Activated CD8-positive, alpha-beta T cell treated with anti-CD3 and anti-CD28 coated beads for 36 hours (primary cell): ENCODE results near the gene OR5K2. TPM values are rescaled to one million over a fixed set of nuclear protein-coding genes. Genes with fewer than 3 reads are reported as not detected.

ENCODE experiments used
- ATAC-seq: fragments of 200-7000 bp; cut with Tn5 transposase; one replicate; pipeline ENCODE4 v1.10.0; 2021; ENCODE audit warnings: mild to moderate bottlenecking, moderate library complexity
- CTCF ChIA-PET: fragments of 350-600 bp; sonication (Branson Sonifier 250); formaldehyde crosslinking; loops from one replicate; lab custom pipeline; 2021; ENCODE audit warnings: antibody characterized with exemption; lab: Charles Lee
- POLR2A ChIA-PET: fragments of 350-600 bp; sonication (Branson Sonifier 250); formaldehyde crosslinking; loops from one replicate; lab custom pipeline; 2021; ENCODE audit warnings: antibody characterized with exemption; lab: Charles Lee
- DNase-seq: peaks from one replicate; pipeline ENCODE4 v3.0.0-alpha.2; 2020
- H3K27ac Mint-ChIP-seq: one replicate; pipeline ENCODE4 v1.8.0; 2021; ENCODE audit warnings: mild to moderate bottlenecking, mixed read lengths
- H3K27me3 Mint-ChIP-seq: one replicate; pipeline ENCODE4 v1.8.0; 2021; ENCODE audit warnings: mixed read lengths
- H3K36me3 Mint-ChIP-seq: one replicate; pipeline ENCODE4 v1.8.0; 2021; ENCODE audit warnings: low read depth, mixed read lengths
- H3K4me1 Mint-ChIP-seq: one replicate; pipeline ENCODE4 v1.8.0; 2021; ENCODE audit warnings: low read depth, mixed read lengths
- H3K4me3 Mint-ChIP-seq: one replicate; pipeline ENCODE4 v1.8.0; 2021; ENCODE audit warnings: mild to moderate bottlenecking, moderate library complexity, mixed read lengths
- H3K9me3 Mint-ChIP-seq: one replicate; pipeline ENCODE4 v1.8.0; 2021; ENCODE audit warnings: mixed read lengths
- CTCF ChIP-seq: fragments of 200-600 bp; IDR thresholded peaks from one replicate; pipeline ENCODE4 v1.8.0; 2022; ENCODE audit warnings: antibody characterized with exemption, mild to moderate bottlenecking
- intact Hi-C: fragments of 100-400 bp; cut with micrococcal nuclease; formaldehyde crosslinking; loops from one replicate; pipeline ENCODE4 v1.10.0; 2022
- total RNA-seq, 2 experiments: library from RNA; stranded (reverse); gene quantifications; one replicate each; pipeline ENCODE4 v1.2.3, GENCODE V29; 2021

Gene OR5K2
- total RNA-seq, 2 experiments from 2014 or later = not detected

GRCh38 chr3:98512576-98512975, 15.1 kb downstream of the OR5K2 start:
- no peak overlapping the region for H3K27ac Mint-ChIP-seq
- peaks cover 43% of the 10 kb centered on the region for H3K4me1 Mint-ChIP-seq
- CTCF ChIA-PET = interaction anchor here (2.0 kb wide), 1 partner anchor 60 kb away, joined by 5 read pairs; no protein-coding TSS in a partner anchor
- intact Hi-C loops = no loop called here
- peaks cover 71% of the 10 kb centered on the region for H3K36me3 Mint-ChIP-seq
- DNase-seq = no peak
- TF ChIP-seq CTCF = no peak
- ATAC-seq = no peak
- H3K9me3 Mint-ChIP-seq = no peaks in the 10 kb centered on the region
- H3K4me3 Mint-ChIP-seq = no peak overlapping the region
- H3K27me3 Mint-ChIP-seq = no peaks in the 10 kb centered on the region
- POLR2A ChIA-PET = interaction anchor here (0.8 kb wide), 1 partner anchor 9 kb away, joined by 3 read pairs; no protein-coding TSS in a partner anchor

- Mint-ChIP-seq H3K4me1 (peaks cover 49% of the 10 kb centered on the region), H3K9me3 (no peaks in the 10 kb centered on the region), H3K36me3 (peaks cover 73% of the 10 kb centered on the region), H3K4me3 (no peak overlapping the region), H3K27ac (peak overlapping the region; percentile 28), H3K27me3 (no peaks in the 10 kb centered on the region)
- intact Hi-C loops = no loop called here
- CTCF ChIA-PET = interaction anchor here (2.0 kb wide), 1 partner anchor 59 kb away, joined by 5 read pairs; no protein-coding TSS in a partner anchor
- DNase-seq (peak; percentile 45), ATAC-seq (peak; percentile 48)
- POLR2A ChIA-PET = interaction anchor here (0.8 to 1.0 kb wide), 2 partner anchors 9 to 10 kb away, joined by 3 read pairs; no protein-coding TSS in a partner anchor
- TF ChIP-seq CTCF = no peak
Observed at GRCh38 chr3:98513091-98513511, 15.6 kb downstream of the OR5K2 start.

GRCh38 chr3:98513736-98514135, 16.3 kb downstream of the OR5K2 start:
- POLR2A ChIA-PET = interaction anchor here (1.0 to 1.7 kb wide), 4 partner anchors 11 to 77 kb away, joined by 3 to 4 read pairs (median 4); no protein-coding TSS in a partner anchor
- intact Hi-C loops = no loop called here
- peak; percentile 51 for ATAC-seq

GRCh38 chr3:98514948-98515347, 17.5 kb downstream of the OR5K2 start:
- H3K9me3 Mint-ChIP-seq = no peaks in the 10 kb centered on the region
- POLR2A ChIA-PET = interaction anchor here (1.4 to 1.7 kb wide), 4 partner anchors 8 to 76 kb away, joined by 4 read pairs; partner anchors contain the start of gene CLDND1
- peak overlapping the region; percentile 27 for H3K27ac Mint-ChIP-seq
- intact Hi-C loops = no loop called here
- DNase-seq (no peak), ATAC-seq (no peak)
- no peak for TF ChIP-seq CTCF
- H3K36me3 Mint-ChIP-seq = peaks cover 81% of the 10 kb centered on the region
- CTCF ChIA-PET = interaction anchor here (1.6 kb wide), 1 partner anchor 59 kb away, joined by 5 read pairs; no protein-coding TSS in a partner anchor
- H3K4me3 Mint-ChIP-seq = no peak overlapping the region
- H3K27me3 Mint-ChIP-seq = no peaks in the 10 kb centered on the region
- H3K4me1 Mint-ChIP-seq = peaks cover 61% of the 10 kb centered on the region

More at GRCh38 chr3:98513736-98514135, 16.3 kb downstream of the OR5K2 start:
- Mint-ChIP-seq H3K27me3 (no peaks in the 10 kb centered on the region), H3K36me3 (peaks cover 75% of the 10 kb centered on the region), H3K4me1 (peaks cover 50% of the 10 kb centered on the region), H3K9me3 (no peaks in the 10 kb centered on the region), H3K4me3 (no peak overlapping the region), H3K27ac (peak overlapping the region; percentile 18)
- CTCF ChIA-PET = interaction anchor here (0.8 to 2.0 kb wide), 3 partner anchors 59 to 170 kb away, joined by 3 to 5 read pairs (median 5); no protein-coding TSS in a partner anchor
- no peak for TF ChIP-seq CTCF
- no peak for DNase-seq

- peaks cover 65% of the 10 kb centered on the region for H3K4me1 Mint-ChIP-seq
- peak overlapping the region; percentile 89 for H3K4me3 Mint-ChIP-seq
- DNase-seq = no peak
- POLR2A ChIA-PET = interaction anchor here (1.0 to 2.1 kb wide), 6 partner anchors 10 to 150 kb away, joined by 3 to 10 read pairs (median 4); partner anchors contain the start of gene CPOX
- no peaks in the 10 kb centered on the region for H3K27me3 Mint-ChIP-seq
- intact Hi-C loops = no loop called here
- no peaks in the 10 kb centered on the region for H3K9me3 Mint-ChIP-seq
- H3K27ac Mint-ChIP-seq = peak overlapping the region; percentile 93
- peaks cover 73% of the 10 kb centered on the region for H3K36me3 Mint-ChIP-seq
- CTCF ChIA-PET = no interaction called here
- TF ChIP-seq CTCF = no peak
- ATAC-seq = no peak
Observed at GRCh38 chr3:98518816-98519215, 21.3 kb downstream of the OR5K2 start.
